Gastroesophageal sphincter (tissue), 4 donors: Measurements from ENCODE around the gene ESPNL. TPM values are rescaled to one million over a fixed set of nuclear protein-coding genes. Genes with fewer than 3 reads are reported as not detected.

Experiments
- ATAC-seq: fragments of 150-250 bp; one replicate; pipeline ENCODE4 v1.9.1; 2016; ENCODE audit warnings: mild to moderate bottlenecking, moderate library complexity
- H3K27ac ChIP-seq, 4 donors: fragments of 200-600 bp; sonication (generic) in 3 of 4; 1 replicate in 3 of 4; 2 replicates in 1 of 4; pipeline ENCODE4 v1.5.1; 2016 to 2019
- H3K27me3 ChIP-seq: fragments of 200-600 bp; sonication (generic); one replicate; pipeline ENCODE4 v1.5.1; 2019
- H3K36me3 ChIP-seq, 2 donors: fragments of 200-600 bp; sonication (generic); one replicate each; pipeline ENCODE4 v1.5.1; 2019; ENCODE audit warnings: control low read depth in 1 of 2
- H3K4me1 ChIP-seq, 3 donors: fragments of 200-600 bp; sonication (generic); 1 replicate in 2 of 3; 2 replicates in 1 of 3; pipeline ENCODE4 v1.5.1; 2016 to 2019; ENCODE audit warnings: control low read depth in 2 of 3
- H3K4me3 ChIP-seq, 2 donors: fragments of 200-600 bp; sonication (generic); one replicate each; pipeline ENCODE4 v1.5.1; 2019; ENCODE audit warnings: mild to moderate bottlenecking in 1 of 2, moderate library complexity in 1 of 2
- H3K9me3 ChIP-seq, 3 donors: fragments of 200-600 bp; sonication (generic); one replicate each; pipeline ENCODE4 v1.5.1; 2017 to 2019; ENCODE audit warnings: control low read depth in 2 of 3
- EP300 ChIP-seq: sonication (generic); formaldehyde crosslinking; IDR thresholded peaks from one replicate; pipeline ENCODE4 v1.6.1; 2017; ENCODE audit warnings: antibody characterized with exemption, mild to moderate bottlenecking
- POLR2A ChIP-seq, 2 donors: fragments of 450-650 bp; IDR thresholded peaks; one replicate each; pipeline ENCODE4 v1.6.1; 2017; ENCODE audit warnings: antibody characterized with exemption in 2 of 2, mild to moderate bottlenecking in 2 of 2, moderate library complexity in 1 of 2
- POLR2AphosphoS5 ChIP-seq: sonication (generic); formaldehyde crosslinking; IDR thresholded peaks from one replicate; pipeline ENCODE4 v1.6.1; 2017; ENCODE audit warnings: antibody characterized with exemption
- WGBS, 2 donors: methylation state at CpG; one replicate each; pipeline ENCODE4 v1.1.5; 2018; ENCODE audit warnings: low coverage in 1 of 2; 5-methylcytosine and 5-hydroxymethylcytosine counted together
- total RNA-seq, 4 donors: library from RNA; depleted of rRNA; stranded (reverse); fragments of >200 nt; gene quantifications; one replicate each; pipeline ENCODE4 v1.1.0, GENCODE V29; 2016
- TF ChIP-seq, protein P1 (sequence below), 4 experiments: fragments of 200-600 bp in 2 of 4; fragments of 450-650 bp in 2 of 4; sonication (generic) in 1 of 4; IDR thresholded peaks; one replicate each; pipeline ENCODE4 v1.5.1; 2017 to 2019; ENCODE audit warnings: antibody characterized with exemption in 4 of 4, mild to moderate bottlenecking in 2 of 4, moderate library complexity in 2 of 4

ESPNL gene
- total RNA-seq, 4 donors from 2014 or later: 0.12 to 3.4 (median 0.31) TPM; not detected in 1

DNA sequence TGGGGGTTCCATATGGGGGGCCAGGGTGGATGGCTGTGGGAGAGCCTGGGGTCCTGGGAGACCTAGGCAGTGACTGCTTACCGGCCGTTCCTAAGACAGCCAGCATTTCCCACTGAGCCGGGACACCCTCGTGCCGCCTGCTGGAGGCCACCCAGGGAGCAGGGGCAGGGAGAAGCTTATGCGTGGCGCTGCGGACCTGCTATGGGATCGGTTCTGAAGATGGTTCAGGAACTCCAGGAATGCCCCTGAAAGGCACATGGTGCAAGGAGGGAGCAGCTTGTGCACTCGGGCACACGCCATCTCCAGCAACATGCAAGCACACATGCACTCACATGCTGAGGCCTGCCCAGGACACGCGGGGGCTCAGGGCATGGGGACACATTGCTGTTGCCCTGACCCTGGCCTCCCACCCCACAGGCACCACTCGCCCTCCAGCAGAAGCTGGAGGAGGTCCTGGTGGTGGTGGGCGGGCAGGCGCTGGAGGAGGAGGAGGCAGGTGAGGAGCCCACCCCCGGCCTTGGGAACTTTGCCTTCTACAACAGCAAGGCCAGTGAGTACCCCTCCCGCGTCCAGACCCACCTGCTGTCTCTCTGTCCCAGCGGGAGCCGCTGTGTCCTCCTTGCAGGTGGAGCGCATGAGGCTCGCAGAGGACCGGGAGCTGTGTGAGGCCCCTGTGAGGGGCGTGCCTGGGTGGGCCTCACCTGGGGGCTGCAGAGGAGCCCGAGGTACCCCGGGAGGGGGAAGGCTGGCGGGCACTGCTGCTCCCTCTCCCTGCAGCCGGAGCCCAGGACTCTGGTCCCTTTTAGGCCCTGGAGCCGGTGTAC, 42.5 kb downstream of the ESPNL start:
- ATAC-seq: no peak
- peaks cover 0 to 6% of the 10 kb centered on the region in 2 donors for H3K36me3 ChIP-seq
- H3K27ac ChIP-seq: no peak overlapping the region
- H3K4me1 ChIP-seq: peaks cover 0 to 55% (median 17%) of the 10 kb centered on the region in 3 donors
- no peak overlapping the region for H3K4me3 ChIP-seq
- TF ChIP-seq POLR2AphosphoS5: no peak
- TF ChIP-seq, protein P1, sequence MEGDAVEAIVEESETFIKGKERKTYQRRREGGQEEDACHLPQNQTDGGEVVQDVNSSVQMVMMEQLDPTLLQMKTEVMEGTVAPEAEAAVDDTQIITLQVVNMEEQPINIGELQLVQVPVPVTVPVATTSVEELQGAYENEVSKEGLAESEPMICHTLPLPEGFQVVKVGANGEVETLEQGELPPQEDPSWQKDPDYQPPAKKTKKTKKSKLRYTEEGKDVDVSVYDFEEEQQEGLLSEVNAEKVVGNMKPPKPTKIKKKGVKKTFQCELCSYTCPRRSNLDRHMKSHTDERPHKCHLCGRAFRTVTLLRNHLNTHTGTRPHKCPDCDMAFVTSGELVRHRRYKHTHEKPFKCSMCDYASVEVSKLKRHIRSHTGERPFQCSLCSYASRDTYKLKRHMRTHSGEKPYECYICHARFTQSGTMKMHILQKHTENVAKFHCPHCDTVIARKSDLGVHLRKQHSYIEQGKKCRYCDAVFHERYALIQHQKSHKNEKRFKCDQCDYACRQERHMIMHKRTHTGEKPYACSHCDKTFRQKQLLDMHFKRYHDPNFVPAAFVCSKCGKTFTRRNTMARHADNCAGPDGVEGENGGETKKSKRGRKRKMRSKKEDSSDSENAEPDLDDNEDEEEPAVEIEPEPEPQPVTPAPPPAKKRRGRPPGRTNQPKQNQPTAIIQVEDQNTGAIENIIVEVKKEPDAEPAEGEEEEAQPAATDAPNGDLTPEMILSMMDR (IDR thresholded peaks at IDR 0.05): no peak
- TF ChIP-seq EP300: no peak
- no peak for TF ChIP-seq POLR2A (IDR thresholded peaks at IDR 0.05)
- 100% methylated on average over 1 of the region's 30 CpGs; no CpG with 5 or more reads in 1 of the 2 donors for WGBS, 2 donors
- H3K9me3 ChIP-seq: no peaks in the 10 kb centered on the region
- H3K27me3 ChIP-seq: no peaks in the 10 kb centered on the region

- Histone ChIP-seq H3K4me1 (peaks cover 0 to 47% (median 13%) of the 10 kb centered on the region in 3 donors), H3K27ac (peak overlapping the region in 1 of 4 donors; percentile 35), H3K4me3 (no peak overlapping the region), H3K9me3 (no peaks in the 10 kb centered on the region), H3K36me3 (peaks cover 0 to 6% of the 10 kb centered on the region in 2 donors), H3K27me3 (no peaks in the 10 kb centered on the region)
- TF ChIP-seq, protein P1 (IDR thresholded peaks at IDR 0.05): no peak
- TF ChIP-seq POLR2AphosphoS5: no peak
- no peak for TF ChIP-seq POLR2A (IDR thresholded peaks at IDR 0.05)
- no peak for TF ChIP-seq EP300
- no peak for ATAC-seq
- WGBS, 2 donors: no CpG with 5 or more reads among the region's 20 CpGs
These were observed 43.3 kb downstream of the ESPNL start for GRCh38 chr2:238143239-238143951.

GRCh38 chr2:238144262-238144661, 44.1 kb downstream of the ESPNL start:
- Histone ChIP-seq H3K27me3 (no peaks in the 10 kb centered on the region), H3K36me3 (peaks cover 0 to 6% of the 10 kb centered on the region in 2 donors), H3K27ac (no peak overlapping the region), H3K9me3 (no peaks in the 10 kb centered on the region), H3K4me3 (no peak overlapping the region), H3K4me1 (peaks cover 0 to 38% (median 6%) of the 10 kb centered on the region in 3 donors)
- WGBS, 2 donors: no CpG with 5 or more reads among the region's 5 CpGs
- TF ChIP-seq, protein P1 (IDR thresholded peaks at IDR 0.05): no peak
- TF ChIP-seq POLR2A (IDR thresholded peaks at IDR 0.05): no peak
- TF ChIP-seq POLR2AphosphoS5: no peak
- no peak for TF ChIP-seq EP300
- ATAC-seq: no peak

- Histone ChIP-seq H3K27me3 (no peaks in the 10 kb centered on the region), H3K4me1 (peaks cover 0 to 32% (median 3%) of the 10 kb centered on the region in 3 donors), H3K27ac (no peak overlapping the region), H3K4me3 (no peak overlapping the region), H3K36me3 (peaks cover 0 to 6% of the 10 kb centered on the region in 2 donors), H3K9me3 (no peaks in the 10 kb centered on the region)
- no peak for TF ChIP-seq POLR2A (IDR thresholded peaks at IDR 0.05)
- no peak for TF ChIP-seq POLR2AphosphoS5
- no peak for TF ChIP-seq EP300
- TF ChIP-seq, protein P1 (IDR thresholded peaks at IDR 0.05): no peak
- WGBS, 2 donors: no CpG with 5 or more reads among the region's 12 CpGs
- ATAC-seq: no peak
These were observed 44.9 kb downstream of the ESPNL start for GRCh38 chr2:238145046-238145445.
